ENCODE data around the gene PPP1R12B.
"Not testable (repeated sequence)": the region's sequence is repeated elsewhere in the genome, so short reads cannot be mapped to it uniquely, and the experiment has no call there.

PPP1R12B gene

GRCh38 chr1:202620036-202620435 lies 271.5 kb downstream of the PPP1R12B start:
- DNase-seq, result not testable (repeated sequence)

GRCh38 chr1:202621446-202621845 lies 272.9 kb downstream of the PPP1R12B start:
- DNase-seq, result no peak

- no peak for DNase-seq
Measured at GRCh38 chr1:202622388-202622787, 273.9 kb downstream of the PPP1R12B start.

- no peak for DNase-seq
Measured at GRCh38 chr1:202623075-202623474, 274.6 kb downstream of the PPP1R12B start.

- not testable (repeated sequence) for DNase-seq
Measured at GRCh38 chr1:202623476-202623875, 275.0 kb downstream of the PPP1R12B start.

- no peak for DNase-seq
Measured at GRCh38 chr1:202624088-202624780, 275.7 kb downstream of the PPP1R12B start.

GRCh38 chr1:202624781-202625108 lies 276.2 kb downstream of the PPP1R12B start:
- DNase-seq, result no peak

- DNase-seq, result peak; percentile 33 to 34
Measured at GRCh38 chr1:202625416-202626360, 277.2 kb downstream of the PPP1R12B start.

- not testable (repeated sequence) for DNase-seq
Measured at GRCh38 chr1:202627036-202627435, 278.5 kb downstream of the PPP1R12B start.

GRCh38 chr1:202627841-202628565 lies 279.5 kb downstream of the PPP1R12B start:
- DNase-seq, result no peak

- no peak for DNase-seq
Measured at GRCh38 chr1:202628646-202629215, 280.2 kb downstream of the PPP1R12B start.

- DNase-seq, result not testable (repeated sequence)
Measured at GRCh38 chr1:202629257-202629811, 280.8 kb downstream of the PPP1R12B start.

GRCh38 chr1:202630096-202630495 lies 281.6 kb downstream of the PPP1R12B start:
- DNase-seq, result not testable (repeated sequence)

- no peak for DNase-seq
Measured at GRCh38 chr1:202630541-202630940, 282.0 kb downstream of the PPP1R12B start.

GRCh38 chr1:202631076-202631923 lies 282.8 kb downstream of the PPP1R12B start:
- DNase-seq, result no peak

- no peak for DNase-seq
Measured at GRCh38 chr1:202632241-202632640, 283.7 kb downstream of the PPP1R12B start.

GRCh38 chr1:202636171-202636570 lies 287.7 kb downstream of the PPP1R12B start:
- not testable (repeated sequence) for DNase-seq

- DNase-seq, result not testable (repeated sequence)
Measured at GRCh38 chr1:202637321-202638018, 289.0 kb downstream of the PPP1R12B start.

- DNase-seq, result no peak
Measured at GRCh38 chr1:202638019-202638700, 289.7 kb downstream of the PPP1R12B start.

- DNase-seq, result not testable (repeated sequence)
Measured at GRCh38 chr1:202638701-202639305, 290.3 kb downstream of the PPP1R12B start.

Measured in NCI-H1930 (cell line).